CD4-positive, alpha-beta T cell treated with Interleukin-21 for 1 hour (primary cell): Measurements from ENCODE around the gene SDC1.
A peak's percentile ranks its signal among the peaks of the same experiment; 100 is the strongest.
"Not testable (repeated sequence)": the region's sequence is repeated elsewhere in the genome, so short reads cannot be mapped to it uniquely, and the experiment has no call there.

Source experiments
- DNase-seq: peaks from one replicate; pipeline ENCODE4 v3.0.0-alpha.2; 2020

Gene SDC1

DNA sequence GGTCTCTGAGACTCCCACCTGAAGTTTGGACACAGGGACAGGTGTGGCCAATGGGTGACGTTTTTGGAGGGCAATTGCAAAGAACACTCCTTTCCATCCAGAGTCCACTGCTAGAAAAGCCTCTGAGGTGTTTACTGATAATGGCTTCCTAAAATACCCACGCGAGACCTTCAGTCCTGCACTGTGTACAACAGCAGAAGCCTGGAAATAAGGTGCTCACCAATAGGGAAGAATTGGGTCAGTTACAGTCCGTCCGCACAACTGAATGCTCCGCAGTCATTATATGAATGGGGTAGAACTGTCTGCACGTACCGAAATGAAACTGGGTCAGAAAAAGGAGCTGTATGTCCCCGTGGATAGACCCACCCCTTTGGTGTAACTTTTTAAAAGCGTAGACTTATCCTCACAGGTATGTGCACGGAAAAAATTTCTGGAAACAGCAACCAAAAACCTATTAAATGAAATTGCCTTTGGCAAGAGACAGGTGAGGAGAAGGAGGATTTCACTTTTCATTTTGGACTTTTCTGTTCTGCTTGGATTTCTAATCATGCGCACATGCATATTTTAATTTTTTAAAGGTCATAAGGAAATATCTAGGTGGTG lies 29.4 kb downstream of the SDC1 start:
- DNase-seq = no peak

DNA sequence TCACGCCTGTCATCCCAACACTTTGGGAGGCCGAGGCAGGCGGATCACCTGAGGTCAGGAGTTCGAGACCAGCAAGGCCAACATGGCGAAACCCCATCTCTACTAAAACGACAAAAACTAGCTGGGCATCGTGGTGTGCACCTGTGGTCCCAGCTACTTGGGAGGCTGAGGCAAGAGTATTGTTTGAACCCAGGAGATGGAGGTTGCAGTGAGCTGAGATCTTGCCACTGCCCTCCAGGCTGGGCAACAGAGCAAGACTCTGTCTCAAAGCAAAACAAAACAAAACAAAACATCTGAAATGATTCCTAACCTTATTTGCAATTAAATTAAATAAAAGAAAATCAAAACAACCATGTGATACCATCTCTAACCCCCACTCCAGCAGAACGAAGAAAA lies 29.9 kb downstream of the SDC1 start:
- DNase-seq = not testable (repeated sequence)

DNA sequence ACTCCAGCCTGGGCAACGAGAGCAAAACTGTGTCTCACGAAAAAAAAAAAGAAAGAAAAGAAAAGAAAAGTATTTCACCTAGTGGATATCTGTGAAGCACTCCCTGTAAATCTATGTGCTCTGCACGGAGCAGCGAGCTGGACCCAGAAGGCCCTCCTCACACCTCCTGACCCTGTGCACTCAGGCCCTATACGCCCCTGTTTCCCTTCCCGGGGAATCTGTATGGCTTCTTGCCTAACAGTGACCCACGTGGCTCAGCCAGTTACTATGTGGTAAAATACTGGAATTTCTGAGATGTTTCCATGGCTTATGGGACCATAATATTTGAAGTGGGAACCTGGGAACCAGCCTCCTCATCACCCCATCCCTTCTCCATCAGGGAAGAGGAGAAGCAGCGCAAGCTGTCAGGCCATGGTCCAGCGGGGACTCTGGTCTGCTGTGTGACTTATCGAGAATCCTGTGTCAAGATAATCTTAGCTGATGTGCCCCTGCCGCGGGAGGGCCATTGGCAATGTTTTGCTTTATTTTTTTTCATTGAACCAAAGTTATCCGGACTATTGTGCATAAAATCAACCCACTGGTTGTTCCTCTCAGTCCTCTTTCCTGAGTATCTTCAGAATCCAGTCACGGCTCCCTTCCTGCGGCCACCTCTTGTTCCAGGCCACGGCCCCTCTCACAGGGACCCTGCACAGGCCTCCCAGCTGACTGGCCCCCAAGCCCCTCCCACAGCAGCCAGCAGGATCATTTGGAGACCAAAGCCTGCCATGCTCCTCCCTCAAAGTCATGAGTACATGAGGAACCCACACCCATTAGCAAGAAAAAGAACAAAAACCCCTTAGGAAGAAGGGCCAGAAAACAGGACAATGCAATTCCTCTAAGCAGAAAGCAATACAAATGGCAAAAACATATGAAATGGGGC lies 30.6 kb downstream of the SDC1 start:
- no peak for DNase-seq

DNA sequence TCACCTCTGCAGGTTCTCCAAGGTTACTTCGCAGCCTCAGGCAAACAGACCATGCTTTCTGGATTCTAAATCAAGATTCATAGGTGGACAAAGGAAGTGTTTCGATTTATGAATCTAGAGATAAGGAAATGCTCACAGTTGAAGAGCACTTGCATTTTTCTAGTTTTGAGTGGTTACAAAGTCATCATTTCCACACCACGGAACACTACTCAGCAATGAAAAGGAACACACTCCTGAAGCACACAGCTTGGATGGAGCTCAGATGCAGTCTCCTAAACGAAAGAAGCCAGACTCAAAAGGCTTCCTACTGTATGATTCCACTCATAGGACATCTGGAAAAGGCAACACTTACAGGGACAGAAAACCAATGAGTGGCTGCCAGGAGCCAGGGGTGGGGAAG lies 31.7 kb downstream of the SDC1 start:
- no peak for DNase-seq

DNA sequence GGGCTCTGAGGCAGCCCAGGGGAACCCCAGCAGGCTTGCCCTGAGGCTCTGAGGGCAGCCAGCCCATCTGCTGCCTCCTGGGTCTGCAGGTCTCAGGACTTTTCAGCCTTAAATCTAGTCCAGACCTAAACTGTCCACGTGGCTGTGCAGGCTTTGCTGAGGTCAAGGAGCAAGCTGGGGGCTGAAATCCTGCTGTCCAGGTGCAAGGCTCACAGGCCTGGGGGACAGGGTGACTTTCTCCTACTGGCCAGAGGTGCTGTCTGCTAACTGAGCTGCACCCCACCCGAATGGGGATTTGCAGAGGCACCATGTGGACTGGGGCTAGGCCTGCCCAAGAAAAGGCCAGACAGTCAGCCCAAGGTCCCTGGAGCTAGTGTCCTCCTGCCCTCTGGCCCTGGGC lies 32.1 kb downstream of the SDC1 start:
- no peak for DNase-seq

DNA sequence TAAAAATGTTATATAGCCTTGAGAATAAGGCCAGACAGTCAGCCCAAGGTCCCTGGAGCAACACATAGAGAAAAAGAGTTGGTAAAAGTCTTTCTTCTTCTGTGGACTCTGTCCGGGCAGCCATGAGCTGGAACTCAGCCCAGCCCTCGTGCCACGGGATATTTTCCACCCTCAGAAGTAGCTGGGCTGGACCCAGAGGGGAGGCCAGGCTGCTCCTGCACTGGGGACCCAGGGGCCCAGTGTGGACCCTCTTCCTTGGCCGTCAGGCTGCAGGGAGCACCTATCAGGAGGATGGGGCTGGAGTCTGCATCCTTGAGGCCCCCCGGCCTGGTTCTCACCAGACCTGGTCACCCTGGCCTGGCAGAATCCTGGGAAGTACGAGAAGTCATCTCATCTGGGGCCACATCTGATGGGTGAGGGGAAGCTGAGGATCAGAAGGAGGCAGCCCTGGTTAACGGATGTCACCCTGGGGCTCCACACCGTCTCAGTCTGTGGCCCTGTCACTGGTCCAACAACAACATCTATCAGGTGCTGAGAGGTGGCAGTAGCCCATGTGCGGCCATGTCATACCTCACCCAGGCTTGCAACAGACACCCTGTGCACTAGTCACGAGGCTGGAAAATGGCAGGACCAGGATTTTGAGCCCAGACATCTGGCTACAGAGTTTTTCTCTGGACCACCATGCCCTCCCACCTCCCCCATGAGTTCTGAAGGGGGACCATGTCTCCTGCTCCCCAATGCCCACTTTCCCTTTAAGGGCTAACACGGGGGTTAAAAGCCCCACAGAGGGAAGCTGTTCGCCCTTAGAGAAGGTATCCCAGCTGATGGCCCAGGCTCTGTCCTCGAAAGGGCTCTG lies 33.0 kb downstream of the SDC1 start:
- DNase-seq = no peak

DNA sequence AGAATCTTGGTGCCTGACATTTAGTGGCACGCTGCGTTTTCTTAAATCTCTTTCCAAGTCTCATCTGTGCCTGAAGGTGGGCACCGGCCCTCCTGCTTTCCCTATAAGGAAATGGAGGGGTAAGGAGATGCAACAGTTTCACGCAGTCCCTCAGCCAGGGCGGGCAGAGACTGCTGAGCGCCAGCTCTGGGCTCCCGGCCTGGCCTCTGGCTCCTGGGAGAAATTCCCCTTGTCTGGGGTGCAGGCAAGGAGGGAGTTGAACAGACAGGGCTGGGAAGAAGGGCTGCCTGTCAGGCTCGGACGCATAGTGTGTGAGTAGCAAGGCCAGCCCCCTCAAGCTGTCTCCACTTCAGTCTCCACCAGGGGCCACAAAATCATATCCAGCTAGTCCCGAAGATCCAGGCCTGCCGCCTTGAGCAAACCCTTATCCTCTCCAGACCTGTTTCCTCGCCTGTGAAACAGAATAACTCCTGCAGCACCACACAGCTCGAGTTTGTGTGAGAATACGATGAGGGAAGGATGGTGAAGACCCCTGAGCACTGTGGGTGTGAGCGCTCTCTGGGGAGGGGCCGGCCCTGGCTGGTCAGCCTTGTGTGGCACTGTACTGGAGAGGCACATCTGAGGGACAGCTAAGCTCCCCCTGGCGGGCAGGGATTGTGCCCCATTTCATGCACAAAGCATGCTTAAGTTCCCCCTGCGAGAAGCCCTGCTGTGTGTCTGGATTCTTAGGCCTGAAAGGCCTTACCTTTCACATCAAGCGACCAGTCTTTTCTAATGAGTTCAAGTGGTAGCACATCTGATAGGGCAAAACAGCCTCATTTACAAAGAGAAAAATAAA lies 33.8 kb downstream of the SDC1 start:
- DNase-seq = no peak

DNA sequence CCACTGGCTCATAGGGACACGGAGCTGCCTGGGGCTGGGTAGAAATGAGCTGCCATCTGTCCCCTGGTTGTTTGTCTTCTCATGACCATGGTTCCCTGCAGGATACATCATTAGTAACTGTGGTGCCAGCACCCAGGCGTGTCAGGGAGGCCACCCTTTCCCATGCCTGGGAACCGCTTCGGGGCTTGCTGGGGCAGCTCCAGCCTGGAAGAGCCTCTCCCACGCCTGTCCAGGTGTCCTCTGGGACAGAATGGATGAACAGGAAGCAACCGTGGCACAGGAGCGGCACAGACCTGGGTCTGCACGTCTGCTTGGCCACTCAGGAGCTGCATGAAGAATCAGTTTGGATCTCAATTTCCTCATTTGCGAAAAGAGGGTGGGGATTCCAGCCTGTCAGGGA lies 34.8 kb downstream of the SDC1 start:
- no peak for DNase-seq

DNA sequence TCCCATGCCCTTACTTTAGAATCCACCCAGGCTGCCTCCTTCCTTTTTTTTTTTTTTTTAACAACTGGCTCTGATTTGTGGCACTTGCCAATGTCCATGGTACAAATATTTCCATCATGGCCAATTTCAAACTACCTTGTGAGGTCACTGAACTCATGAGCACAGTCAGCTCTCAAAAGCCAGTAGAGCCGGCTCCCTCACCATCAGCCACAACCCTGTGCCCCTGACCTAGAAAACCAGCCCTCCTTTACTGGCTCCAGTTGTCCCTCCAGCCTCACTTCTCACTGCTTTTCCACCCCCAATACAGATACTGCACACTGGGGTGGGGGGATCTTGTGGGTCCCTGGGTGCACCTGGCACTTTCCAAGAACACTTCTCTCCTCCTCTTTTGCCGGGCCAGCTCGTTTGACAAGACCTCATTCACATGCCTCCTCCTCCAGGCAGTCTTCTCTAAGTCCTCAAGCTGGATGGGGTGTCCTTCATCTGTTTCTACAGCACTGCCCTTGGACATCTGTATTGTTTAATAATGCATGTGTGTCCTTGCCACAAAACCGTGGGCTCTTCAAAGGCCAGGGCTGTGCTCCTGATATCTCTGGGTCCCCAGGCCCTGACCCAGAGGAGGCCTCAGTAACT lies 35.5 kb downstream of the SDC1 start:
- no peak for DNase-seq

DNA sequence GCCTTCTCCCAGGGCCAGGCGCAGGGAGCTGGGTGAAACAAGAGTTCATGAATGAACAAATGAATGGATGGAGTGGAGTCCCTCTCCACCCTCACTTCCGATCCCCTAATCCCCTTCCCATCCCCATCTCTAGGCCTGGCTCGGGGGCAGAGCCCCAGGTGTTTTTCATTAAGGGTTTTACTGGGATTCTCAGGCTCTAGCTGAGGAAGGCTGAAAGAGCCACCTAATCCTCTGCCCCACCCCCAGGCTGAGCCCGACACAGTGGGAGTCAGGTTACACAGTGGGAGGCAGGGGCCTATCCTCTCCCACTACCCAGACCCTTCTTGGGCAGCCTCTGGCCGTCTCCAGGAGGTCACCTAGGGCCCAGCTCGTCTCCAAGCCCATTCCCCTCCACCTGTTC lies 36.1 kb downstream of the SDC1 start:
- DNase-seq = no peak

DNA sequence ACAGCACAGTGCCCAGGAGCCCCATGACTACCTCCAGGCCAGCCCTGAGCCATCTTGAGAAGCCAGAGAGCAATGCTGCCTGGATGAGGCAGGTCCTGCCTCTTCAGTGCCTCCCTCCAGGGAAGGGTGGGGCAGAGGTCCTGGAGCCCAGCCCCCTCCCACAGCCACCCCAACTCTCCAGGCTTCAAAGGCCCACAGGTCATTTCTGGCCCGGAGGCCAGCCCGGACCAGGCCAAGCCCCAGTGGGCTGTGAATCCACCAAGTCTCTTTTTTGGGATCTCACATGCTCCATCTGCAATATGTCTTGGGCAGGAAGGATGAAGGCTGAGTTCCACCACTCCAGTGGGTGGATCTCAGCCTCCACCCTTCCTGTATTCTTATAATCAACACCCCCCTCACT lies 36.7 kb downstream of the SDC1 start:
- DNase-seq = no peak

DNA sequence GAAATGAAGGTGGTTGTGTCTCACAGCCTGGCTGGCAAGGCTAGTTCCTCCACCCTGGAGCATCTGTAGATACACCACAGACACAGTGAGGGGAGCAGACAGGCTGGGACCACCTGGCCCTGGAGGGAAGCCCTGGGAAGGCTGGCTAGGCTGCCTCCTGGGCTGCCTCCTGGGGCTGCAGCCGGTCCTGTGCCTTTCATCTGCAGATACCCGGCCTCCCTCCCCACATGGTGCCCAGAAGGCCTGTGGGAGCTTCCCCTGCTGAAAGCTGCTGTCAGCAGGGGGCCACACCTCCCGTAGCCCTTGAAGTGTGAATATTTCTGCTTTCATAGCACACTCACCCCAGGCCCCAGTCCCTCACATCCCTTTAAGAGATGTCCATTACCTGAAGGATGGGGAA lies 37.6 kb downstream of the SDC1 start:
- no peak for DNase-seq

DNA sequence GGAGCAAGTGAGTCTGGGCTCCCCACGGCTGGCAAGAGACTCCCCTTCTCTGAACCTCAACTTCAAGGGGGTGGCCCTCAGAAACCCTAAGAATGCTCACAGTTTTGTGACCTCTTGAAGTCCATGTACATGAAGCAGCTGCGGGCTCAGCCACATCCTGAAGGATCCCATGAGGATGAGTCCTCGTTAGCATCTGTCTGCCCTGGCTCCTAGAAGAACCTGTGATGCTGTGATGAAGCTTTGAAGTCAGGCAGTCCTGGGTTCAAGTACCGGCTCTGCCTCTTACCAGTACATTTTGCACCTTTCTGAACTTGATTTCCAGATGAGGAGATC lies 38.1 kb downstream of the SDC1 start:
- DNase-seq = no peak

DNA sequence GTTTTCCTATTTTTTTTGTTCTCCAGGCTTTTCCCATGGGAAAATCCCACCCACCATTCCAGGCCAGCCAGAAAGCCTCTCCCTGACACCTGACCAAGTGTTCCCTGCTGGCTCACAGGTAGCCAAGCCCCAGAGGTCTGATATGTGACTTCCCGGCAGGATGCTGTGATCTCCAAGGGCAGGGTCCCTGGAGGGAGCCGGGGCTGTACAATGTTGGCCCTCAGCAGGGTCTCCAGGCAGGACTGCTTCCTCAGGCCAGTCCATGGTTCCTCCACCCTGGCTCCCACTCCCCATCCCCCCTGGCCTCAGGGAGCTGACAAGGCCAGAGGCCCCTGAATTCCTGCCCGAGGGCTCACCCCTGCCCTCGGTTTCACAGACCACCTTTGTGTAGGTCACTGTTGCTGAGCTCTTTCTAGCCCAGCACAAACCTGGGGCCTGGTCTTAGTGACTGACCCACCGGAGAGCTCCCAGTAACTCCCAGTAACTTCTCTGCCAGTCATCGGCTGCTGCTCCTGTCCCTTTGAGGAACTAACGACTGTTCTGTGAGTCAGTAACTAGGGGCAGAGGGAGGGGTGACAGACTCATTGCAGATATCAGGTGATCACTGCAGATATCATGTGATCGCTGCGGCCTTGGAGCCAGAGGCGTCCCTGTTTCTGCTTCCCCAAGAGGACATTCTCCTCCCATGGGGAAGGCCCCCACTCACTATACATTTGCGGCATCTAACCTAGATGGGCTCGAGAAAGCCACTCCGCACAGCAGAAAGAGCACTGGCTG lies 38.7 kb downstream of the SDC1 start:
- peak; percentile 1 for DNase-seq

DNA sequence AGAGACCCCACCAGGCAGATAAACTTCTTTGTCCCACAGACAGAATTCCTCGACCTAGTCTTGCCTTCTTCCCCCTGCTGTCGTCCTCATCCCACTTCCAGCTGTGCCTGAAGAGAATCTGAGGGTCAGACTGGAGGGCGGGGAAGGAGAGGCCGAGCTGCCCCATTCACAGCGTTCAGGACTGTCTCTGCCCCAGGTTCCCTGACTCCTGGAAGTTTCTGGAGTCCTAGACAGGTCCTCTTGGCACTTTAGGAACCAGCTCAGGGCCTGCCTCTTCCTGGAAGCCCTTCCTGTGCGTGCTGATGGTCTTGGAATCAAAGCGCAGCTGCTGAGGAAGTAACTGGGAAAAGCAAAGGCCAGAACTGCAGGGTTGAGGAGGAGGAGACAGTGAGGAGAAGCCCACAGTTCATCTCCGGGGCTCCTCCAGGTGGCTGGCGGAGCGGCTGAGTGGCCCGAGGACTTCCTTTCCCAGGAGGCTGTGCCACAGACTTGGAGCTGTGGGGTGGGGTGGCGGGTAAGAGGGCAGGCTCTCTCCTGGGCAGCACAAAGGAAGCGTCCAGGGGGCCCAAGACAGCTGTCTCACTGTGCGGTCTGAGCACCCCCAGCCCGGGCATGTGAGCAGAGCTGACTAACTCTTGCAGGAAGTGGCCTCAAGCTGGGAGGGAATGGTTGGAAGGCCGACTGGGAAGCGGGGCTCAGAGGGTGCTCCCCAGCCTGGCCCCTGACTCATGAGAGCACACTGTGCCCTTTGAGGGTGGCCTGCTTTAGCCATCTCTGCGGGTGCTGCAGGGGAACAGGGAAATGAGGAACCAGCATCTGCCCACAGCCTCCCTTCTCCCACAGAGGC lies 39.5 kb downstream of the SDC1 start:
- no peak for DNase-seq

DNA sequence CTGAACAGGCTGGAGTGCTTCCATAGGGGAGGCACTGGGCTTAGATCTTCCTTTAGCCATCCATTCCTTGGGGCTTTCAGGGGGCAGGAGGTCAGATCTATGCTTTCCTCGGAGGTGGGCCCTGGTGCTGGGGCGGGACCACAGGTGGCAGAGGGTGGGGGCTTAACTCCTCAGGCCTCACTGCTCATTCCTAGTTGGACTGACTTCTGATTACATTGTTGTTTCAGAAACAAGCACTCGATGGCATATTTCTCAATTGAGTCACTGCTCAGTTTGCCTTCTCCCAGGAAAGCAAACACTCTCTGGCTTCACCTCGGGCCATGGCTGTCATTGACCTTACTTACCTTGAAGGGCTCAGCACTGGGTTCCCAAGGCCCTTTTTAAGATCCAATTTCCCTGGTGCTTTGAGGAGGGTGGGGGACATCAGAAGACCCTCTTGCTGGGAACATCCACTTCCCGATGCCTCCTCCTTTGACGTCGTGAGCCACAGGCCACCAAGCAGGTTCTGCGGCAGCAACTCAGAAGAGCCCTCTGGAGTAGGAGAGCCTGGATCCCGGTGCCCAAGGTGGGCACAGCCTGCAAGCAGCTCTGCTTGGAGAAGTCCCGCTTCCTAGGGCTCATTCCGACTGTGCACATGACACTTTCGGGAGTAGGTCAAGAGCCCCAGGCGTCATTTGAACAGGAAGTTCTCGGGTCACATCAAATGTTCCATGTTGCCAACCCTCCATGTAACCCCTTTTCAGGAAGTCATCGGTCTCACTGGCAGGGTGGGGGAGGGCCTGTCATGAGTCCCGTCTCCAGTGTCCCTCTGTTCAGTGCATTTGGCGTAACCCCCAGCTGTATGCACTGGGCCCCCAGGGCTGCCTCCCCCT lies 40.6 kb downstream of the SDC1 start:
- no peak for DNase-seq

DNA sequence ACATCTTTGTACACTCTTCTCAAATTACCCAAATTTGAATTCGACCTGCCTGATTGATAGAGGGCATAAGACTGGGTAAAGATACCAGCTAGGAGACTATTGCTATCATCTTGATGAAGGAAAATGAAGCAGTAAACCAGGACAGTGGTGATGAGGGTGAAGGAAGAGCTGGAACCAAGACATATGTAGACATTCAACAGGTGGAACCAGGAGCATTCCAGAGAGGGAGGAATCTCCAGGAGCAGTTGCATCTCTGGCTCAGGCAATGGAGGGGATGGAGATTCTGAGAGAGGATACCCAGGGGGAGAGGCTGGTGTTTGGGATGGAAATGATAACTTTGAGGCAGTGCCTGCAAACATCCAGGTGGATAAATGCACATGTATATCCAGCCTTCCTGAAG lies 41.6 kb downstream of the SDC1 start:
- no peak for DNase-seq

DNA sequence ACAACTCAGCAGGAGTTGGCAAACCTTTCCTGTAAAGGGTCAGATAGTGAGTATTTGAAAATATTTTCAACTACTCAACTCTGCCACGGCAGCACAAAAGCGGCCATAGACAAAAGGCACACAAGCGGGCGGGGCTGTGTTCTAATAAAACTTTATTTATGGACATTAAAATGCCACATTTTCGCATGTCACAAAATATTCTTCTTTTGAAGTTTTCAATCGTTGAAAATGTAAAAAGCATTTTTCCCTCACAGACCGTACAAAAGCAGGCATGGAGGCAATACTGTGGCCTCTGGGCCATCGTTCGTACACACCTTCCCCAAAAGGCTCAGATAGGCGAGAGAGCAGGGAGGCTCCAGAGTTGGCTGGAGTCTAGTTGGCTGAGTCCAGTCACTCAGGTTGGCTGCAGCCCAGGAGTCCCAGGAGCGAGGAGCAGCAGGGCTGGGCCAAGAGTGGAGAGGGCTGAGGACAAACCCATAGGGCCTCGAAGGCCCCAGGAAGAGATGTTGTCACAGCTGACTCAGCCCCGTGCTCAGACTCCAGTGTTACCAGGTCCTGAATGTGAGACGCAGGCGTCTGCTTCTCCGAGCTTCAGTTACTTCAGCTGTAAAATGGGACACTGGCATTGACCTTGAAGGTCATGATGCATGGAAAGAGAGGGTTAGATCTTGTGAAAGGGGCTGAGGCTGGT lies 42.5 kb downstream of the SDC1 start:
- no peak for DNase-seq

DNA sequence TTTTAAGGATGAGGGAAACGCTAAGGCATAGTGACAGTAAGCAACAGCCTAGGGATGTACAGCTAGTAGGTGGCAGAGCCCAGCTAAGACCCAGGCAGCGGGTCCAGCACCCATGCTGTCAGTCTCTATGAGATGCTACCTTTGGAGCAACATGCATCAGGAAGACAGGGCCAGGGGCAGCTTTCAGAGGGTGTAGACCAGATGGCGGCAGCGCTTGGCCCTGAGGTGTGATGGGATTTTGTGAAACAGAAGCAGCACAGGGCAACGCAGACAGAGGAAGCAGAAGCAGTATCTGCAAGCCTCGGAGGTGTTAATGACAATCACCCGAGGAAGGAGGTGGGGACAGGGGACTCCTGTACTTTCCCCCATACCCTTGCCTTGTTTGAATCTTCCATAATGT lies 43.2 kb downstream of the SDC1 start:
- DNase-seq = no peak
